ENCODE results near the gene RPL11.

Gene RPL11

GRCh38 chr1:23736437-23737134 is 45.0 kb downstream of the RPL11 start:
- no peak for DNase-seq

DNA sequence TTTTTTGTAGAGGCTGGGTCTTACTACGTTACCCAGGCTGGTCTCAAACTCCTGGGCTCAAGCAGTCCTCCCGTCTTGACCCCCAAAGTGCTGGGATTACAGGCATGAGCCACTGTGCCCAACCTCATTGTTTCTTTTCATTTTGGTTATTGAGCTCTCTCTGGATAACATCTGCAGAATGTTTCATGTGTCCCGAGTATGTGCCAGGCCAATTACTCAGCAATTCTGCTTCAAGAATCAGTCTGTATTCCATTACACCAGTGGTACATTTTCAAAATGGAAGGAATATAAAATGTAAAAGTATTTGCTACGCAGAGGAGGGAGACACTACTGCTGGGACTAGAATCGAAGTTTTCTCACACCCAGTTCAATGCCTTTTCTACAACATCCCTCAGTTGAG is 50.0 kb downstream of the RPL11 start:
- DNase-seq: no peak

DNA sequence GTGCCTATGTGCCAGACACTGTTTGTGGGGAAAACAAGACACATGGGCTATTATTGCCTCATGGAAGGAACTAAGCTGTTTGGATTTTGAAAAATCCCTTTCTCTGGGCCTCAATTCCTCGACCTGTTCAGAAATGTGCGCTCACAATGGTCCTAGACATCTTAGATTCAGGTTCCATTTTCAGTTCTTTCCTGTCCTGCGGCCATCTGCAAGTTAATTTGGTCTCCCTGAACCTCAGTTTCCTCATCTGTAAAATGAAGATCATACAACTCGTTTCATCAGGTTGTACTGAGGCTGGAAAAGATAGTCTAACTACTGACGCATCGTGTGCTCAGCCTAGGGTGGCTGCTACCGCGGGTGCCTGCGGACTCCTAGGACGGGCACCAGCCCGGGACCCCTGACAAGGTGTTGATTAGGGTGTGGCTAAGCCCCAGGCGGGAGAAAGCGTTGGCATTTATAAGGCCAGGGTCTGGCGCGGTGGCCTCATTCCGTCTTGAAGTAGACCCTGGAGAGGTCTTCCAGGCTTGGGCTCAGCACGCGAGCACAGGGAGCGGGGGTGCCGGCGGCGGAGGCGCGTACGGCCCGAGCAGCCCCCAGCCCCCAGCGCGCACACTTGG is 51.2 kb downstream of the RPL11 start:
- peak; percentile 4 for DNase-seq

DNA sequence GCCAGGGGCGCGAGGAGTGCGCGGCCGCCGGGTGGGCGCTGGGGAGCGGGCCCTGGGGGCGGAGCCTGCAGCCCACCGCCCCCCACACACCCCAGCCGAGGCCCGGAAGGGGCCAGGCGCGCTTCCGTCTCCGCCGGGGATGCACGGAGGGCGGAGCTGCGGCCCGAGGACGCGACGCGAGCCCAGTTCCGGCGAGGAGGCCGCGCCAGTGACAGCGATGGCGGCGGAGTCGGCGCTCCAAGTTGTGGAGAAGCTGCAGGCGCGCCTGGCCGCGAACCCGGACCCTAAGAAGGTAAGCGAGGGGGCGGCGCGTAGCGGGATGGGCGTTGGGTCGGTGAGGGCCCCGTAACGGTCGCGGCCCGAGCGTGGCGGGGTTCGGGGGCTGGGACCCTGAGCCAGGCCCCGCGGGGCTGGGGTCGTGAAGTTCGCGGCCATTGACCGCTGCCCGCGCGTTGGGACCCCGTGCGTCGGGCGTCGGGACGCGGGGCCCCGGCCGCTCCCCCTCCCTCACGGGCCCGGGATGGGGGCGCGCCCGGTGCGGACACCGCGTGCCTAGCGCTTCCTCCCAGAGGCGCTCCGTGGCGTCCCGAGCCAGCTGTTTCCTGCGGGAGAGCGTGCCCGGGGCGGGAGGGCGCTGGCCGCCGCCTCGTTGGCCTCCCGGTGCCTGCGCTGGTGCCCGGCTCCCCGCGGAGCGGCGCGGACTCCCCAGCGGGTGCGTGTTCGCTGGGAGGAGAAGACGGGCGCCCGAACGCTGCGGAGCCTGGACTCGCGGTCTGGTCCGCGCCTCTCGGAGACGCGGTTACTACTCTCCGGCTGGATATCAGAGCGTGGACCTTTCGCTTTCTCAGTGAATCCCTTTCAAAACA is 51.9 kb downstream of the RPL11 start, which contains the start of gene ELOA:
TSS of gene ELOA (plus strand) at position 185 of the 866 bp plus-strand sequence. CDS start at position 218, 33 bp downstream.
- DNase-seq: peak; percentile 62

DNA sequence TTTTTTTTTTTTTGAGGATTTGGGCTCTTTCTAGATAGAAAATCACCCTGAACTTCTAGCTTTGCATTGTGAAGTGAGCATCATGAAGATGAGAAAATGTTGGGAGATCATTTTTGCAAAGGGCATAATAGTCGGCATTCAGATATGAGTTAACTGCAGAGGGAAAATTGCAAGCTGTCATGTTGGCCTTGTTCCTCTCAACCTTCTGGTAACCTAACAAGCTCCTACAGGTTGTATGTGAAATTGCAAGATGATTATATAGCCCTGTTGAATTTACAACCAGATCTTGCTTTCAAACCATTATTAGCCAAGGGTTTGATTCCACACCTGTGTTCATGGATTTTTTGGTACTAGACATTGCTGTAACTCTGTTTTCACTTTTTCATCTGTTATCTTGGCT is 53.9 kb downstream of the RPL11 start:
- DNase-seq: peak; percentile 51

Measured in HCEC 1CT (cell line).